ENCODE data around the gene AMBP. TPM values are rescaled to one million over a fixed set of nuclear protein-coding genes. Genes with fewer than 3 reads are reported as not detected.

Gene AMBP
- total and polyA plus RNA-seq, 2 donors (not counting 1 experiment from before 2014, with no cell fraction given): not detected

GRCh38 chr9:114107286-114108001, 29.3 kb upstream of the AMBP start:
- H3K27ac Mint-ChIP-seq: no peak overlapping the region
- no peak for ATAC-seq (ENCODE audit: low read depth)

More at GRCh38 chr9:114107286-114108001, 29.3 kb upstream of the AMBP start:
- H3K4me2 ChIP-seq (replicated peaks; ENCODE audit: low read depth, low read length, poor library complexity, severe bottlenecking): no peak overlapping the region
- ChIA-PET POLR2A (no interaction called here), CTCF (interaction anchor here (0.8 to 2.7 kb wide), 12 partner anchors 8 to 400 kb away, joined by 3 to 16 read pairs (median 4); partner anchors contain the start of gene KIF12)
- H4K20me1 ChIP-seq (ENCODE audit: control insufficient read depth, insufficient read depth, low read length, poor library complexity, severe bottlenecking): no peaks in the 10 kb centered on the region
- no peaks in the 10 kb centered on the region for H3K4me1 Mint-ChIP-seq
- 53% methylated on average over 7 of the region's 13 CpGs for WGBS (ENCODE audit: insufficient coverage)
- DNase-seq: no peak
- TF ChIP-seq EZH2 (IDR thresholded peaks at IDR 0.05; ENCODE audit: borderline replicate concordance, insufficient read depth, low read depth, low read length, poor library complexity, severe bottlenecking) (no peak), CTCF (IDR thresholded peaks at IDR 0.05) (no peak)
- no peak overlapping the region for H3K4me3 ChIP-seq (ENCODE audit: control extremely low read depth in 1 of 5, extremely low read depth in 1 of 5, insufficient read depth in 1 of 5, low read depth in 2 of 5, low read length in 4 of 5)
- no peaks in the 10 kb centered on the region for H3K9me3 ChIP-seq (ENCODE audit: control extremely low read depth in 1 of 3, control insufficient read depth in 2 of 3, insufficient read depth in 1 of 3, low read length in 2 of 3)
- peak overlapping the region; percentile 27 for H2AFZ ChIP-seq (ENCODE audit: insufficient read depth, low read depth, low read length, poor library complexity, severe bottlenecking)
- no peak overlapping the region for H3K4me3 Mint-ChIP-seq
- intact Hi-C loops (cut with micrococcal nuclease): no loop called here
- H3K4me1 ChIP-seq (ENCODE audit: control insufficient read depth in 2 of 2, insufficient read depth in 2 of 2, low read length in 2 of 2): no peaks in the 10 kb centered on the region
- H3K79me2 ChIP-seq (ENCODE audit: control insufficient read depth, insufficient read depth, low read length): no peaks in the 10 kb centered on the region
- no peaks in the 10 kb centered on the region for H3K36me3 ChIP-seq (replicated peaks in 1 of 2; ENCODE audit: control extremely low read depth in 1 of 2, control insufficient read depth in 1 of 2, extremely low read depth in 1 of 2, insufficient read depth in 2 of 2, low read length in 1 of 2)
- H3K9ac ChIP-seq (ENCODE audit: low read length): no peak overlapping the region
- H3K9me3 Mint-ChIP-seq (ENCODE audit: insufficient read depth): no peaks in the 10 kb centered on the region
- H3K27me3 Mint-ChIP-seq: peaks cover 22% of the 10 kb centered on the region
- H3K27ac ChIP-seq (ENCODE audit: low read length in 2 of 2): no peak overlapping the region
- peaks cover 0 to 3% (median 0%) of the 10 kb centered on the region in 4 experiments for H3K27me3 ChIP-seq (replicated peaks in 1 of 4; ENCODE audit: control extremely low read depth in 1 of 4, control insufficient read depth in 3 of 4, insufficient read depth in 4 of 4, low read length in 3 of 4)
